Dendritic cell treated with granulocyte-macrophage colony-stimulating factor and Interleukin-4, amounts not matched to agents 40 ng/mL and 50 ng/mL, for 4 days (primary cell): ENCODE data around the gene KRTAP4-8.
"Not testable (repeated sequence)": the region's sequence is repeated elsewhere in the genome, so short reads cannot be mapped to it uniquely, and the experiment has no call there.

Experiments used
- H3K27ac Mint-ChIP-seq: one replicate; pipeline ENCODE4 v1.8.0; 2022; ENCODE audit warnings: mild to moderate bottlenecking, mixed read lengths
- H3K27me3 Mint-ChIP-seq: one replicate; pipeline ENCODE4 v1.8.0; 2022; ENCODE audit warnings: mild to moderate bottlenecking, mixed read lengths
- H3K36me3 Mint-ChIP-seq: one replicate; pipeline ENCODE4 v1.8.0; 2022; ENCODE audit warnings: low read depth, mixed read lengths
- H3K4me1 Mint-ChIP-seq: one replicate; pipeline ENCODE4 v1.8.0; 2022; ENCODE audit warnings: low read depth, mixed read lengths
- H3K4me3 Mint-ChIP-seq: one replicate; pipeline ENCODE4 v1.8.0; 2022; ENCODE audit warnings: mild to moderate bottlenecking, moderate library complexity, mixed read lengths
- H3K9me3 Mint-ChIP-seq: one replicate; pipeline ENCODE4 v1.8.0; 2022; ENCODE audit warnings: mixed read lengths
- intact Hi-C: fragments of 100-400 bp; cut with micrococcal nuclease; formaldehyde crosslinking; loops from one replicate; pipeline ENCODE4 v1.15.0; 2022

Gene KRTAP4-8

GRCh38 chr17:41099682-41100480 lies 1.9 kb upstream of the KRTAP4-8 start:
- H3K27ac Mint-ChIP-seq, H3K9me3 Mint-ChIP-seq, H3K36me3 Mint-ChIP-seq, intact Hi-C loops, H3K4me3 Mint-ChIP-seq, H3K4me1 Mint-ChIP-seq: not testable (repeated sequence)
- peaks cover 13% of the 10 kb centered on the region for H3K27me3 Mint-ChIP-seq

GRCh38 chr17:41098481-41098880 lies 539 bp upstream of the KRTAP4-8 start:
- H3K36me3 Mint-ChIP-seq, result no peaks in the 10 kb centered on the region
- no peaks in the 10 kb centered on the region for H3K9me3 Mint-ChIP-seq
- peaks cover 8% of the 10 kb centered on the region for H3K4me1 Mint-ChIP-seq
- intact Hi-C loops, result no loop called here
- H3K27me3 Mint-ChIP-seq, result peaks cover 13% of the 10 kb centered on the region
- H3K27ac Mint-ChIP-seq, result no peak overlapping the region
- H3K4me3 Mint-ChIP-seq, result no peak overlapping the region

- intact Hi-C loops, result no loop called here
- Mint-ChIP-seq H3K4me3 (no peak overlapping the region), H3K4me1 (peaks cover 8% of the 10 kb centered on the region), H3K27ac (no peak overlapping the region), H3K9me3 (peaks cover 7% of the 10 kb centered on the region), H3K27me3 (peaks cover 11% of the 10 kb centered on the region), H3K36me3 (no peaks in the 10 kb centered on the region)
Measured at GRCh38 chr17:41096055-41096454, 1.9 kb downstream of the KRTAP4-8 start.

- H3K27me3 Mint-ChIP-seq, H3K4me1 Mint-ChIP-seq, intact Hi-C loops, H3K9me3 Mint-ChIP-seq, H3K27ac Mint-ChIP-seq, H3K4me3 Mint-ChIP-seq, H3K36me3 Mint-ChIP-seq: not testable (repeated sequence)
Measured at GRCh38 chr17:41088760-41089352, 9.1 kb downstream of the KRTAP4-8 start.

GRCh38 chr17:41084100-41084856 lies 13.7 kb downstream of the KRTAP4-8 start, which contains the start of gene KRTAP4-7:
TSS of gene KRTAP4-7 (plus strand) at chr17:41084150. CDS start at chr17:41084207, 57 bp downstream.
- intact Hi-C loops, H3K27ac Mint-ChIP-seq, H3K27me3 Mint-ChIP-seq, H3K9me3 Mint-ChIP-seq, H3K4me3 Mint-ChIP-seq, H3K4me1 Mint-ChIP-seq, H3K36me3 Mint-ChIP-seq: not testable (repeated sequence)

- H3K36me3 Mint-ChIP-seq, H3K27me3 Mint-ChIP-seq, H3K4me1 Mint-ChIP-seq, H3K27ac Mint-ChIP-seq, H3K4me3 Mint-ChIP-seq, intact Hi-C loops, H3K9me3 Mint-ChIP-seq: not testable (repeated sequence)
Measured at GRCh38 chr17:41083427-41083826, 14.5 kb downstream of the KRTAP4-8 start.

GRCh38 chr17:41082626-41083025 lies 15.3 kb downstream of the KRTAP4-8 start:
- H3K27me3 Mint-ChIP-seq, result peaks cover 4% of the 10 kb centered on the region
- H3K4me1 Mint-ChIP-seq, result no peaks in the 10 kb centered on the region
- no peaks in the 10 kb centered on the region for H3K36me3 Mint-ChIP-seq
- H3K4me3 Mint-ChIP-seq, result no peak overlapping the region
- intact Hi-C loops, result no loop called here
- H3K9me3 Mint-ChIP-seq, result no peaks in the 10 kb centered on the region
- no peak overlapping the region for H3K27ac Mint-ChIP-seq

- Mint-ChIP-seq H3K4me1 (no peaks in the 10 kb centered on the region), H3K27ac (no peak overlapping the region), H3K4me3 (no peak overlapping the region), H3K27me3 (peaks cover 3% of the 10 kb centered on the region), H3K9me3 (peaks cover 12% of the 10 kb centered on the region), H3K36me3 (no peaks in the 10 kb centered on the region)
- intact Hi-C loops, result no loop called here
Measured at GRCh38 chr17:41076788-41077187, 21.2 kb downstream of the KRTAP4-8 start.

GRCh38 chr17:41073676-41074075 lies 24.3 kb downstream of the KRTAP4-8 start:
- intact Hi-C loops, result no loop called here
- H3K9me3 Mint-ChIP-seq, result peaks cover 12% of the 10 kb centered on the region
- no peaks in the 10 kb centered on the region for H3K4me1 Mint-ChIP-seq
- no peak overlapping the region for H3K4me3 Mint-ChIP-seq
- H3K36me3 Mint-ChIP-seq, result no peaks in the 10 kb centered on the region
- H3K27ac Mint-ChIP-seq, result no peak overlapping the region
- peaks cover 3% of the 10 kb centered on the region for H3K27me3 Mint-ChIP-seq

- no peaks in the 10 kb centered on the region for H3K4me1 Mint-ChIP-seq
- intact Hi-C loops, result no loop called here
- peaks cover 7% of the 10 kb centered on the region for H3K9me3 Mint-ChIP-seq
- H3K27ac Mint-ChIP-seq, result no peak overlapping the region
- no peaks in the 10 kb centered on the region for H3K36me3 Mint-ChIP-seq
- H3K4me3 Mint-ChIP-seq, result no peak overlapping the region
- H3K27me3 Mint-ChIP-seq, result peaks cover 3% of the 10 kb centered on the region
Measured at GRCh38 chr17:41071606-41072360, 26.2 kb downstream of the KRTAP4-8 start.

- Mint-ChIP-seq H3K9me3 (no peaks in the 10 kb centered on the region), H3K27me3 (no peaks in the 10 kb centered on the region), H3K4me3 (no peak overlapping the region), H3K4me1 (no peaks in the 10 kb centered on the region), H3K36me3 (no peaks in the 10 kb centered on the region), H3K27ac (no peak overlapping the region)
- intact Hi-C loops, result no loop called here
Measured at GRCh38 chr17:41069031-41069430, 28.9 kb downstream of the KRTAP4-8 start.

- Mint-ChIP-seq H3K27ac (no peak overlapping the region), H3K4me3 (no peak overlapping the region), H3K9me3 (no peaks in the 10 kb centered on the region), H3K4me1 (no peaks in the 10 kb centered on the region), H3K27me3 (peaks cover 3% of the 10 kb centered on the region), H3K36me3 (no peaks in the 10 kb centered on the region)
- intact Hi-C loops, result no loop called here
Measured at GRCh38 chr17:41067281-41067680, 30.7 kb downstream of the KRTAP4-8 start.

- no peak within 1 kb of the TSS for H3K27ac Mint-ChIP-seq
- H3K4me1 Mint-ChIP-seq, result no peaks in the 10 kb centered on the region
- no peaks in the 10 kb centered on the region for H3K9me3 Mint-ChIP-seq
- no peaks in the 10 kb centered on the region for H3K36me3 Mint-ChIP-seq
- intact Hi-C loops, result no loop called here
- no peak within 1 kb of the TSS for H3K4me3 Mint-ChIP-seq
- peaks cover 7% of the 10 kb centered on the region for H3K27me3 Mint-ChIP-seq
Measured at GRCh38 chr17:41065829-41066624, 31.9 kb downstream of the KRTAP4-8 start, which contains the start of gene KRTAP2-4. TSS of gene KRTAP2-4 (minus strand) at chr17:41065879. CDS start at chr17:41065845, 34 bp downstream.
